B cell (primary cell): ENCODE data around the gene PNPLA1. TPM values are rescaled to one million over a fixed set of nuclear protein-coding genes. Genes with fewer than 3 reads are reported as not detected.

ENCODE experiments used
- ATAC-seq: fragments of 200-7000 bp; cut with Tn5 transposase; one replicate; pipeline ENCODE4 v1.10.0; 2021; ENCODE audit warnings: low read depth, mild to moderate bottlenecking, moderate number of reproducible peaks, moderate library complexity
- CTCF ChIA-PET: fragments of 350-600 bp; sonication (Branson Sonifier 250); formaldehyde crosslinking; loops from one replicate; lab custom pipeline; 2021; ENCODE audit warnings: antibody characterized with exemption, inconsistent platforms; lab: Charles Lee
- POLR2A ChIA-PET: fragments of 350-600 bp; sonication (Branson Sonifier 250); formaldehyde crosslinking; loops from one replicate; lab custom pipeline; 2021; ENCODE audit warnings: antibody characterized with exemption; lab: Charles Lee
- DNase-seq: peaks from one replicate; pipeline ENCODE4 v3.0.0; 2013
- H2AFZ ChIP-seq: 2 replicates; pipeline ENCODE4 v1.6.1; 2012; ENCODE audit warnings: mild to moderate bottlenecking, low read depth, low read length; ENCODE audit not compliant: insufficient read depth, poor library complexity, severe bottlenecking
- H3K27ac ChIP-seq, 2 donors: 1 replicate in 1 of 2; 2 replicates in 1 of 2; pipeline ENCODE4 v1.5.1; 2012 to 2013; ENCODE audit warnings: low read length in 2 of 2, mild to moderate bottlenecking in 2 of 2, moderate library complexity in 1 of 2
- H3K27me3 ChIP-seq, 4 experiments: fragments of 200-600 bp in 1 of 4; sonication (generic) in 1 of 4; replicated peaks in 1 of 4; 1 replicate in 2 of 4; 2 replicates in 2 of 4; pipeline versions ENCODE4 v1.6.1 to v1.7.0; 2013 to 2016; ENCODE audit warnings: low read length in 3 of 4, mild to moderate bottlenecking in 2 of 4, mixed read lengths in 1 of 4, moderate library complexity in 1 of 4; ENCODE audit not compliant: insufficient read depth in 4 of 4, control insufficient read depth in 3 of 4; ENCODE audit errors: control extremely low read depth in 1 of 4
- H3K36me3 ChIP-seq, 2 experiments: replicated peaks in 1 of 2; 1 replicate in 1 of 2; 2 replicates in 1 of 2; pipeline versions ENCODE4 v1.6.1 to v1.7.1; 2013; ENCODE audit warnings: low read length in 1 of 2; ENCODE audit not compliant: insufficient read depth in 2 of 2, control insufficient read depth in 1 of 2; ENCODE audit errors: control extremely low read depth in 1 of 2, extremely low read depth in 1 of 2
- H3K4me1 ChIP-seq, 2 donors: fragments of 200-600 bp in 1 of 2; sonication (generic) in 1 of 2; 1 replicate in 1 of 2; 2 replicates in 1 of 2; pipeline versions ENCODE4 v1.5.1 to v1.6.1; 2013 to 2017; ENCODE audit warnings: low read length in 2 of 2; ENCODE audit not compliant: control insufficient read depth in 2 of 2, insufficient read depth in 2 of 2
- H3K4me2 ChIP-seq: replicated peaks from 2 replicates; pipeline ENCODE3; 2012; ENCODE audit warnings: mild to moderate bottlenecking, low read depth, low read length; ENCODE audit not compliant: poor library complexity, severe bottlenecking
- H3K4me3 ChIP-seq, 5 experiments: fragments of 200-600 bp in 1 of 5; sonication (generic) in 1 of 5; 1 replicate in 3 of 5; 2 replicates in 2 of 5; pipeline versions ENCODE4 v1.5.1 to v1.7.0; 2011 to 2016; ENCODE audit warnings: low read length in 4 of 5, mild to moderate bottlenecking in 4 of 5, low read depth in 2 of 5, control low read depth in 1 of 5, moderate library complexity in 1 of 5; ENCODE audit not compliant: insufficient read depth in 1 of 5; ENCODE audit errors: control extremely low read depth in 1 of 5, extremely low read depth in 1 of 5
- H3K79me2 ChIP-seq: fragments of 200-600 bp; sonication (generic); one replicate; pipeline ENCODE4 v1.6.0; 2016; ENCODE audit warnings: low read length; ENCODE audit not compliant: control insufficient read depth, insufficient read depth
- H3K9ac ChIP-seq: fragments of 200-600 bp; sonication (generic); 2 replicates; pipeline ENCODE4 v1.6.1; 2017; ENCODE audit warnings: mild to moderate bottlenecking, low read length, moderate library complexity
- H3K9me3 ChIP-seq, 3 donors: one replicate each; pipeline versions ENCODE4 v1.6.1 to v1.7.1; 2013; ENCODE audit warnings: low read length in 2 of 3; ENCODE audit not compliant: control insufficient read depth in 2 of 3, insufficient read depth in 1 of 3; ENCODE audit errors: control extremely low read depth in 1 of 3
- H4K20me1 ChIP-seq: 2 replicates; pipeline ENCODE4 v1.6.0; 2012; ENCODE audit warnings: mild to moderate bottlenecking, low read length; ENCODE audit not compliant: insufficient read depth, control insufficient read depth, poor library complexity, severe bottlenecking
- H3K27ac Mint-ChIP-seq: one replicate; pipeline ENCODE4 v1.8.0; 2021; ENCODE audit warnings: mixed read lengths
- H3K27me3 Mint-ChIP-seq: one replicate; pipeline ENCODE4 v1.8.0; 2021; ENCODE audit warnings: mixed read lengths
- H3K4me1 Mint-ChIP-seq: one replicate; pipeline ENCODE4 v1.8.0; 2021; ENCODE audit warnings: mixed read lengths
- H3K4me3 Mint-ChIP-seq: one replicate; pipeline ENCODE4 v1.8.0; 2021; ENCODE audit warnings: mixed read lengths
- H3K9me3 Mint-ChIP-seq: one replicate; pipeline ENCODE4 v1.8.0; 2022; ENCODE audit warnings: mixed read lengths; ENCODE audit not compliant: insufficient read depth
- CTCF ChIP-seq: fragments of 200-600 bp; IDR thresholded peaks from one replicate; pipeline ENCODE4 v1.8.0; 2022; ENCODE audit warnings: antibody characterized with exemption, mild to moderate bottlenecking
- EZH2 ChIP-seq: IDR thresholded peaks from 2 replicates; pipeline ENCODE4 v1.6.1; 2012; ENCODE audit warnings: borderline replicate concordance, low read depth, mild to moderate bottlenecking, moderate library complexity, low read length; ENCODE audit not compliant: insufficient read depth, poor library complexity, severe bottlenecking
- WGBS: methylation state at CpG from one replicate; pipeline ENCODE4 v1.1.5; 2013; ENCODE audit warnings: missing lambda C conversion rate; ENCODE audit not compliant: insufficient coverage; 5-methylcytosine and 5-hydroxymethylcytosine counted together
- intact Hi-C: fragments of 100-400 bp; cut with micrococcal nuclease; formaldehyde crosslinking; loops from one replicate; pipeline ENCODE4 v1.10.0; 2022
- polyA plus RNA-seq: library from polyadenylated mRNA; depleted of rRNA; stranded (reverse); fragments of >200 nt; gene quantifications from 2 replicates; pipeline ENCODE4 v1.2.3, GENCODE V29; 2012
- total RNA-seq, 2 donors: library from RNA; stranded (reverse); fragments of 120-200 nt in 1 of 2; gene quantifications; 1 replicate in 1 of 2; 2 replicates in 1 of 2; pipeline versions ENCODE4 v1.2.3 to v1.2.4, GENCODE V29; 2013 to 2022

PNPLA1 gene
- total and polyA plus RNA-seq, 2 donors (not counting 1 experiment from before 2014, with no cell fraction given), result 0.12 TPM; not detected in 1

GRCh38 chr6:36285187-36285671 is 15.4 kb downstream of the PNPLA1 start:
- Histone ChIP-seq H3K4me1 (peaks cover 9% of the 10 kb centered on the region in 2 donors), H3K27ac (no peak overlapping the region), H3K36me3 (no peaks in the 10 kb centered on the region), H4K20me1 (no peaks in the 10 kb centered on the region), H3K9ac (no peak overlapping the region), H3K4me2 (no peak overlapping the region), H2AFZ (no peak overlapping the region), H3K4me3 (no peak overlapping the region), H3K27me3 (peaks cover 0 to 38% (median 20%) of the 10 kb centered on the region in 4 experiments), H3K79me2 (no peaks in the 10 kb centered on the region), H3K9me3 (no peaks in the 10 kb centered on the region)
- peaks cover 13% of the 10 kb centered on the region for H3K4me1 Mint-ChIP-seq
- TF ChIP-seq CTCF, result no peak
- no peak for TF ChIP-seq EZH2
- intact Hi-C loops, result no loop called here
- POLR2A ChIA-PET, result no interaction called here
- DNase-seq (no peak), ATAC-seq (no peak)
- WGBS, result 11% methylated on average over 20 of the region's 26 CpGs
- H3K4me3 Mint-ChIP-seq, result no peak overlapping the region
- CTCF ChIA-PET, result interaction anchor here (1.2 to 1.5 kb wide), 2 partner anchors 15 to 17 kb away, joined by 3 to 4 read pairs; no protein-coding TSS in a partner anchor
- peaks cover 51% of the 10 kb centered on the region for H3K27me3 Mint-ChIP-seq
- H3K9me3 Mint-ChIP-seq, result no peaks in the 10 kb centered on the region
- H3K27ac Mint-ChIP-seq, result no peak overlapping the region

- no CpG with 5 or more reads among the region's 1 CpG for WGBS
- CTCF ChIA-PET, result interaction anchor here (1.5 kb wide), 1 partner anchor 14 kb away, joined by 4 read pairs; no protein-coding TSS in a partner anchor
These were observed 15.9 kb downstream of the PNPLA1 start for GRCh38 chr6:36285797-36286196.

More at GRCh38 chr6:36285797-36286196, 15.9 kb downstream of the PNPLA1 start:
- H3K27ac Mint-ChIP-seq, result no peak overlapping the region
- Histone ChIP-seq H3K36me3 (no peaks in the 10 kb centered on the region), H3K27me3 (peaks cover 0 to 38% (median 20%) of the 10 kb centered on the region in 4 experiments), H3K27ac (no peak overlapping the region), H3K9me3 (no peaks in the 10 kb centered on the region), H3K4me2 (no peak overlapping the region), H3K4me3 (no peak overlapping the region), H3K9ac (no peak overlapping the region), H2AFZ (no peak overlapping the region), H4K20me1 (no peaks in the 10 kb centered on the region), H3K4me1 (peaks cover 3% of the 10 kb centered on the region in 2 donors), H3K79me2 (no peaks in the 10 kb centered on the region)
- H3K9me3 Mint-ChIP-seq, result no peaks in the 10 kb centered on the region
- no peak overlapping the region for H3K4me3 Mint-ChIP-seq
- TF ChIP-seq EZH2, result no peak
- TF ChIP-seq CTCF, result no peak
- intact Hi-C loops, result no loop called here
- peaks cover 51% of the 10 kb centered on the region for H3K27me3 Mint-ChIP-seq
- DNase-seq (no peak), ATAC-seq (no peak)
- peaks cover 8% of the 10 kb centered on the region for H3K4me1 Mint-ChIP-seq
- POLR2A ChIA-PET, result no interaction called here
